ENCODE measurements around the gene PDF. TPM values are rescaled to one million over a fixed set of nuclear protein-coding genes. Genes with fewer than 3 reads are reported as not detected.
"Not testable (repeated sequence)": the region's sequence is repeated elsewhere in the genome, so short reads cannot be mapped to it uniquely, and the experiment has no call there.

Gene PDF
- total RNA-seq, 1 donor from 2014 or later: 32.3 TPM

- no peak for DNase-seq (ENCODE audit: low read depth)
- H3K27me3 ChIP-seq (ENCODE audit: control insufficient read depth, insufficient read depth, low read length): no peaks in the 10 kb centered on the region
- H3K4me3 ChIP-seq (ENCODE audit: low read depth, low read length): no peak overlapping the region
- no peak for TF ChIP-seq CTCF (IDR thresholded peaks at IDR 0.05; ENCODE audit: insufficient read depth, low read length, poor library complexity, severe bottlenecking)
- H3K36me3 ChIP-seq (ENCODE audit: control insufficient read depth, insufficient read depth, low read length): no peaks in the 10 kb centered on the region
Observed at GRCh38 chr16:69306031-69306430, 24.4 kb downstream of the PDF start.

- Histone ChIP-seq H3K27me3 (ENCODE audit: control insufficient read depth, insufficient read depth, low read length) (no peaks in the 10 kb centered on the region), H3K36me3 (ENCODE audit: control insufficient read depth, insufficient read depth, low read length) (no peaks in the 10 kb centered on the region), H3K4me3 (ENCODE audit: low read depth, low read length) (no peak overlapping the region)
- TF ChIP-seq CTCF (IDR thresholded peaks at IDR 0.05; ENCODE audit: insufficient read depth, low read length, poor library complexity, severe bottlenecking): no peak
- no peak for DNase-seq (ENCODE audit: low read depth)
Observed at GRCh38 chr16:69302301-69302700, 28.1 kb downstream of the PDF start.

- no peak for DNase-seq (ENCODE audit: low read depth)
- no peak overlapping the region for H3K4me3 ChIP-seq (ENCODE audit: low read depth, low read length)
- H3K36me3 ChIP-seq (ENCODE audit: control insufficient read depth, insufficient read depth, low read length): no peaks in the 10 kb centered on the region
- no peaks in the 10 kb centered on the region for H3K27me3 ChIP-seq (ENCODE audit: control insufficient read depth, insufficient read depth, low read length)
- TF ChIP-seq CTCF (IDR thresholded peaks at IDR 0.05; ENCODE audit: insufficient read depth, low read length, poor library complexity, severe bottlenecking): no peak
Observed at GRCh38 chr16:69301861-69302260, 28.5 kb downstream of the PDF start.

- DNase-seq (ENCODE audit: low read depth): no peak
- Histone ChIP-seq H3K27me3 (ENCODE audit: control insufficient read depth, insufficient read depth, low read length) (no peaks in the 10 kb centered on the region), H3K4me3 (ENCODE audit: low read depth, low read length) (no peak overlapping the region), H3K36me3 (ENCODE audit: control insufficient read depth, insufficient read depth, low read length) (no peaks in the 10 kb centered on the region)
- TF ChIP-seq CTCF (IDR thresholded peaks at IDR 0.05; ENCODE audit: insufficient read depth, low read length, poor library complexity, severe bottlenecking): no peak
Observed at GRCh38 chr16:69301187-69301586, 29.2 kb downstream of the PDF start.

GRCh38 chr16:69298261-69298660 lies 32.1 kb downstream of the PDF start:
- no peak overlapping the region for H3K4me3 ChIP-seq (ENCODE audit: low read depth, low read length)
- H3K27me3 ChIP-seq (ENCODE audit: control insufficient read depth, insufficient read depth, low read length): no peaks in the 10 kb centered on the region
- no peaks in the 10 kb centered on the region for H3K36me3 ChIP-seq (ENCODE audit: control insufficient read depth, insufficient read depth, low read length)
- TF ChIP-seq CTCF (IDR thresholded peaks at IDR 0.05; ENCODE audit: insufficient read depth, low read length, poor library complexity, severe bottlenecking): no peak
- DNase-seq (ENCODE audit: low read depth): no peak

- not testable (repeated sequence) for H3K36me3 ChIP-seq (ENCODE audit: control insufficient read depth, insufficient read depth, low read length); H3K4me3 ChIP-seq (ENCODE audit: low read depth, low read length); DNase-seq (ENCODE audit: low read depth); H3K27me3 ChIP-seq (ENCODE audit: control insufficient read depth, insufficient read depth, low read length)
Observed at GRCh38 chr16:69296771-69297170, 33.6 kb downstream of the PDF start.

Measured in kidney epithelial cell (primary cell).